Heart left ventricle (tissue), 16 donors: ENCODE measurements around the gene GGA2. TPM values are rescaled to one million over a fixed set of nuclear protein-coding genes. Genes with fewer than 3 reads are reported as not detected.
"Not testable (repeated sequence)": the region's sequence is repeated elsewhere in the genome, so short reads cannot be mapped to it uniquely, and the experiment has no call there.

ENCODE experiments used
- ATAC-seq, 4 donors: fragments of 200-7000 bp; cut with Tn5 transposase; one replicate each; pipeline ENCODE4 v1.9.1; 2020 to 2022; ENCODE audit warnings: moderate library complexity in 4 of 4, mild to moderate bottlenecking in 3 of 4, moderate number of reproducible peaks in 1 of 4
- DNase-seq, 5 donors: peaks; one replicate each; pipeline ENCODE4 v3.0.0-alpha.2; 2020
- H3K27ac ChIP-seq, 12 donors: fragments of 200-600 bp; sonication (generic) in 4 of 12; one replicate each; pipeline versions ENCODE4 v1.5.0 to v1.8.0; 2016 to 2022; ENCODE audit warnings: mild to moderate bottlenecking in 2 of 12
- H3K27me3 ChIP-seq, 9 donors: fragments of 200-600 bp; sonication (generic) in 2 of 9; one replicate each; pipeline versions ENCODE4 v1.5.1 to v1.8.0; 2016 to 2022; ENCODE audit warnings: mild to moderate bottlenecking in 3 of 9
- H3K36me3 ChIP-seq, 9 donors: fragments of 200-600 bp; sonication (generic) in 2 of 9; one replicate each; pipeline versions ENCODE4 v1.5.0 to v1.8.0; 2018 to 2022; ENCODE audit warnings: mild to moderate bottlenecking in 2 of 9
- H3K4me1 ChIP-seq, 12 donors: fragments of 200-600 bp; sonication (generic) in 4 of 12; one replicate each; pipeline versions ENCODE4 v1.5.0 to v1.8.0; 2016 to 2022; ENCODE audit warnings: mild to moderate bottlenecking in 3 of 12
- H3K4me3 ChIP-seq, 12 donors: fragments of 200-600 bp; sonication (generic) in 4 of 12; one replicate each; pipeline versions ENCODE4 v1.5.0 to v1.8.0; 2017 to 2022; ENCODE audit warnings: mild to moderate bottlenecking in 9 of 12, moderate library complexity in 4 of 12
- H3K9me3 ChIP-seq, 12 donors: fragments of 200-600 bp; sonication (generic) in 4 of 12; one replicate each; pipeline versions ENCODE4 v1.5.0 to v1.8.0; 2016 to 2022; ENCODE audit warnings: mild to moderate bottlenecking in 1 of 12
- POLR2A ChIP-seq, 2 donors: fragments of 450-650 bp; IDR thresholded peaks; one replicate each; pipeline ENCODE4 v1.6.1; 2017; ENCODE audit warnings: antibody characterized with exemption in 2 of 2, mild to moderate bottlenecking in 2 of 2, moderate library complexity in 2 of 2
- WGBS, 4 donors: extraction: QIAGEN DNeasy Blood & Tissue Kit in 2 of 4; methylation state at CpG; one replicate each; pipeline versions ENCODE4 v1.1.5 to v1.1.7; 2013 to 2018; 5-methylcytosine and 5-hydroxymethylcytosine counted together
- intact Hi-C, 10 donors: fragments of 100-400 bp; cut with DNase I; formaldehyde crosslinking; loops; one replicate each; pipeline versions ENCODE4 v1.11.1 to v1.14.2; 2022
- polyA plus RNA-seq, 2 donors: library from polyadenylated mRNA; stranded (reverse); fragments of 200-250 nt; gene quantifications; one replicate each; pipeline ENCODE4 v1.2.3, GENCODE V29; 2013
- total RNA-seq, 9 donors: library from RNA; depleted of rRNA in 2 of 9; stranded (reverse); fragments of >200 nt in 2 of 9; fragmentation: NEBNext Ultra II Directional in 3 of 9; extraction: Animal tissue kit (Norgen Biotek cat#: 25700) in 3 of 9; gene quantifications; one replicate each; pipeline versions ENCODE4 v1.1.0 to v1.2.4, GENCODE V29; 2016 to 2023
- TF ChIP-seq, protein P1 (sequence below), 12 donors: fragments of 200-600 bp; sonication (generic) in 4 of 12; IDR thresholded peaks; one replicate each; pipeline versions ENCODE4 v1.5.0 to v1.8.0; 2018 to 2022; ENCODE audit warnings: antibody characterized with exemption in 12 of 12, mild to moderate bottlenecking in 5 of 12
- donor health status: ischemic (EF 13 %, LVEDD 7.1; RV severe dilation, severe dysfunction).
- donor health status: healthy with polysubstance abuse.
- donor health status: DM: no; HTN: yes; CAD: no.
- donor health status: DM: no; HTN: no; CAD: no.
- donor health status: ischemic (EF 25% LVEDD 6.9; RV normal size, moderate dysfunction).
- donor health status: ischemic (EF 25% LVEDD 5.7; RV mildly dilated, moderate dysfunction).
- donor health status: healthy.
- donor health status: DM: yes; HTN: yes; CAD: no.
- donor health status: ischemic (EF 35%, LVEDD 5.7; RV mildly dilated, moderate dysfunction).
- donor health status: nonischemic (EF 11% LVEDD 7.7; RV severe dilation, severe dysfunction).
- donor health status: DM: yes; HTN: yes; CAD: no.
- donor health status: PGD.
- donor health status: ischemic (EF 29% LVEDD 5.4; RV normal size, mild dysfunction).
- donor health status: nonischemic (EF 23%, LVEDD 6.1; RV moderate dilation, normal function).

The GGA2 gene
- total and polyA plus RNA-seq, 11 donors = 17.9 to 73.8 (median 46.6) TPM

DNA sequence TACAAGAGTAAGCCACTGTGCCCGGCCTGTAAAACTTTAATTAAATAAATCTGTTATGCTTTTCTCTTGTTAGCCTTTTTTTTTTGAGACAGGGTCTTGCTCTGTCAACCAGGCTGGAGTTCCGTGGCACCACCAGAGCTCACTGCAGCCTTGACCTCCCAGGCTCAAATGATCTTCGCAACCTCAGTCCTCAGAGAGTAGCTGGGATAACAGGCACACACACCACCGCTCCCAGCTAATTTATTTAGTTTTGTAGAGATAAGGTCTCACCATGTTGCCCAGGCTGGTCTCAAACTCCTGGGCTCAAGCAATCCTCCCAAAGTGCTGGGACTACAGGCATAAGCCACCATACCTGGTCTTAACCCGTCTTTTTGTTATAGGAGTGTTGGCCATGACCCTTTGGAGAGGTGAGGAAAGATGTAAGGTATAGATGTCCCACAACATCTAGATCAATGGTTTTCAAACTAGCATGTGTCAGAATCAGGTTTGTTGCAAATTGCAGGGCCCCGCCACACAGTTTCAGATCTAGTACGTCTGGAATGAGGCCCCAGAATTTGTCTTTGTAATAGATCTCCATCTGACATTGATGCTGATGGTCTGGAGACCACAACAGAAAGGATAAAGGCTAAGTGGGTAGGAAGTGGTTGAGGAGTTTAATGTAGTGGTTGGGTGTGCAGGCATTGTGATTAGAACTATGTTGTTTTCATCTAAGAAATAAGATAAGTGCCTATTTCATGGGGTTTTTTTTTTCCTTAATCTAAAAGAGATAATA lies 4.3 kb upstream of the GGA2 start:
- WGBS, 4 donors = 87 to 92% (median 89%) methylated on average over 7 of the region's 7 CpGs
- intact Hi-C loops = loop anchor here in 3 of 10 donors (5.0 to 10.0 kb wide), 2 partner anchors 43 to 60 kb away; partner anchors contain the start of genes EARS2 (in 2 of the 3), UBFD1 (in 2 of the 3) and COG7 (in 1 of the 3)

DNA sequence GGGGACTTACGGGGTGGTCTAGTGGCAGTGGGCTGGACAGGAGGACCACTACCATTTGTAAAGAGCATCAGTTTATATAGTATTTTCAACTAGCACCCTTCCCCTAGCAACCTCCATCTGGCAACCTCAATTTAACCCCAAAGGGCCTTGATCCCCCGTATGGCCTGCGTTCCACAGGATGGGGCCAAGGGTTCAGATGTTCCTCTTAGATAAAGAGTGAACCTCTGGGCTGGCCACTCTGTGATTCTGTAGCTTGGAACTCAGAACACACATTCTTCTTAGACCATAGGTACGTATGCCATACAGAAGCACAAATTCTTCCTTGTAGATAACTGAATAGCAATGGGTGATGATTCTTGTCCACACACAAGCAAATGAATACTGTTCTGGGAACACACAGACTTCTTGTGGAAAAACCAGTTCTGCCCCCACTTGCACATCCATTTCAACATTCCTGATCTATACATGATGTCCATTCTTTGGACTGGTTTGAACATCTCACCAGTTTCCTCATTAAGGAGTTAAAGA lies 1.9 kb upstream of the GGA2 start:
- H3K27me3 ChIP-seq = no peaks in the 10 kb centered on the region
- H3K27ac ChIP-seq = no peak overlapping the region
- peaks cover 0 to 13% (median 0%) of the 10 kb centered on the region in 9 donors for H3K36me3 ChIP-seq
- no peak for ATAC-seq
- H3K9me3 ChIP-seq = no peaks in the 10 kb centered on the region
- TF ChIP-seq POLR2A (IDR thresholded peaks at IDR 0.05) = no peak
- TF ChIP-seq, protein P1, sequence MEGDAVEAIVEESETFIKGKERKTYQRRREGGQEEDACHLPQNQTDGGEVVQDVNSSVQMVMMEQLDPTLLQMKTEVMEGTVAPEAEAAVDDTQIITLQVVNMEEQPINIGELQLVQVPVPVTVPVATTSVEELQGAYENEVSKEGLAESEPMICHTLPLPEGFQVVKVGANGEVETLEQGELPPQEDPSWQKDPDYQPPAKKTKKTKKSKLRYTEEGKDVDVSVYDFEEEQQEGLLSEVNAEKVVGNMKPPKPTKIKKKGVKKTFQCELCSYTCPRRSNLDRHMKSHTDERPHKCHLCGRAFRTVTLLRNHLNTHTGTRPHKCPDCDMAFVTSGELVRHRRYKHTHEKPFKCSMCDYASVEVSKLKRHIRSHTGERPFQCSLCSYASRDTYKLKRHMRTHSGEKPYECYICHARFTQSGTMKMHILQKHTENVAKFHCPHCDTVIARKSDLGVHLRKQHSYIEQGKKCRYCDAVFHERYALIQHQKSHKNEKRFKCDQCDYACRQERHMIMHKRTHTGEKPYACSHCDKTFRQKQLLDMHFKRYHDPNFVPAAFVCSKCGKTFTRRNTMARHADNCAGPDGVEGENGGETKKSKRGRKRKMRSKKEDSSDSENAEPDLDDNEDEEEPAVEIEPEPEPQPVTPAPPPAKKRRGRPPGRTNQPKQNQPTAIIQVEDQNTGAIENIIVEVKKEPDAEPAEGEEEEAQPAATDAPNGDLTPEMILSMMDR (IDR thresholded peaks at IDR 0.05) = no peak
- H3K4me3 ChIP-seq = no peak overlapping the region
- peaks cover 0 to 31% (median 9%) of the 10 kb centered on the region in 12 donors for H3K4me1 ChIP-seq
- intact Hi-C loops = loop anchor here in 3 of 10 donors (5.0 to 10.0 kb wide), 2 partner anchors 45 to 57 kb away; partner anchors contain the start of genes EARS2 (in 2 of the 3), UBFD1 (in 2 of the 3) and COG7 (in 1 of the 3)
- 91 to 95% (median 94%) methylated on average over 4 of the region's 4 CpGs for WGBS, 4 donors
- no peak for DNase-seq

More for the DNA sequence above, 4.3 kb upstream of the GGA2 start:
- DNase-seq (no peak), ATAC-seq (no peak)
- no peaks in the 10 kb centered on the region for H3K27me3 ChIP-seq
- peaks cover 0 to 27% (median 0%) of the 10 kb centered on the region in 12 donors for H3K4me1 ChIP-seq
- H3K27ac ChIP-seq = no peak overlapping the region
- no peaks in the 10 kb centered on the region for H3K9me3 ChIP-seq
- H3K36me3 ChIP-seq = peaks cover 0 to 19% (median 7%) of the 10 kb centered on the region in 9 donors
- H3K4me3 ChIP-seq = no peak overlapping the region
- TF ChIP-seq POLR2A (IDR thresholded peaks at IDR 0.05) = no peak
- TF ChIP-seq, protein P1 (IDR thresholded peaks at IDR 0.05) = no peak

DNA sequence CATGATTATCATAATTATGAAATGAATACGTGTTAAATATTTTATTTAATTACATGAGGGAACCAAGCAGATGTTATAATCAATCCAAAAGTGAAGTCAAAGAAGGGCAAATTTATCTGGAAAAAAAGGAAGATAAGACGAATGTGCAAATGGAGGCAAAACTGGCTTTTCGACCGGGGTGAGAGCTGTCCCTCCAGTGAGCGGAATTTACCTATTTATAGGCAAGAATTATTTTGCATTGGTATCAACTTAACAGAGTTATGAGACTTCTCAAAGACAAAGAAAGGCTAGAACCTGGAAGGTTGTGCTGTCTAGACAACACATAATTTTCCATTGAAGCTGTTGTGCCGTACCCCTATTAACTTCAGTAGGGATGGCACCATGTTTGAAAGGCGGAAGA lies 1.4 kb upstream of the GGA2 start:
- Histone ChIP-seq H3K4me1 (peaks cover 0 to 33% (median 9%) of the 10 kb centered on the region in 12 donors), H3K27me3 (no peaks in the 10 kb centered on the region), H3K36me3 (peaks cover 0 to 13% (median 0%) of the 10 kb centered on the region in 9 donors), H3K4me3 (no peak overlapping the region), H3K9me3 (no peaks in the 10 kb centered on the region), H3K27ac (no peak overlapping the region)
- intact Hi-C loops = loop anchor here in 3 of 10 donors (5.0 to 10.0 kb wide), 2 partner anchors 46 to 57 kb away; partner anchors contain the start of genes EARS2 (in 2 of the 3), UBFD1 (in 2 of the 3) and COG7 (in 1 of the 3)
- WGBS, 4 donors = 84 to 89% (median 87%) methylated on average over 7 of the region's 7 CpGs
- DNase-seq (no peak), ATAC-seq (no peak)
- TF ChIP-seq POLR2A (IDR thresholded peaks at IDR 0.05) = no peak
- TF ChIP-seq, protein P1 (IDR thresholded peaks at IDR 0.05) = no peak

DNA sequence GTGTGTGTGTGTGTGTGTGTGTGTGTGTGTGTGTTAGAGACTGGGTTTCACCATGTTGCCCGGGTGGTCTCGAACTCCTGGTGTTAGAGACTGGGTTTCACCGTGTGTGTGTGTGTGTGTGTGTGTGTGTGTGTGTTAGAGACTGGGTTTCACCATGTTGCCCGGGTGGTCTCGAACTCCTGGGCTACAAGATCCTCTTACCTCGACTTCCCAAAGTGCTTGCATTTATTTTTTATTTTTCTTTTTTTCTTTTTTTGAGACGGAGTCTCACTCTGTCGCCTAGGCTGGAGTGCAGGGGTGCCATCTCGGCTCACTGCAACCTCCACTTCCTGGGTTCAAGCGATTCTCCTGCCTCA lies 599 bp upstream of the GGA2 start:
- 75 to 78% (median 76%) methylated on average over 10 of the region's 10 CpGs for WGBS, 4 donors
- Histone ChIP-seq H3K4me3 (peak overlapping the region in 11 of 12 donors; percentile 65 to 98 (median 79)), H3K36me3 (peaks cover 0 to 13% (median 0%) of the 10 kb centered on the region in 9 donors), H3K27ac (peak overlapping the region in 4 of 12 donors; percentile 86 to 92 (median 88)), H3K4me1 (peaks cover 0 to 35% (median 10%) of the 10 kb centered on the region in 12 donors)
- not testable (repeated sequence) for H3K27me3 ChIP-seq, ATAC-seq, DNase-seq, H3K9me3 ChIP-seq
- intact Hi-C loops = loop anchor here in 3 of 10 donors (5.0 to 10.0 kb wide), 2 partner anchors 46 to 56 kb away; partner anchors contain the start of genes EARS2 (in 2 of the 3), UBFD1 (in 2 of the 3) and COG7 (in 1 of the 3)
